ENCODE data around the gene AZU1. TPM values are rescaled to one million over a fixed set of nuclear protein-coding genes. Genes with fewer than 3 reads are reported as not detected.
"Not testable (repeated sequence)": the region's sequence is repeated elsewhere in the genome, so short reads cannot be mapped to it uniquely, and the experiment has no call there.

The AZU1 gene
- total RNA-seq, 1 donor from 2014 or later = not detected

DNA sequence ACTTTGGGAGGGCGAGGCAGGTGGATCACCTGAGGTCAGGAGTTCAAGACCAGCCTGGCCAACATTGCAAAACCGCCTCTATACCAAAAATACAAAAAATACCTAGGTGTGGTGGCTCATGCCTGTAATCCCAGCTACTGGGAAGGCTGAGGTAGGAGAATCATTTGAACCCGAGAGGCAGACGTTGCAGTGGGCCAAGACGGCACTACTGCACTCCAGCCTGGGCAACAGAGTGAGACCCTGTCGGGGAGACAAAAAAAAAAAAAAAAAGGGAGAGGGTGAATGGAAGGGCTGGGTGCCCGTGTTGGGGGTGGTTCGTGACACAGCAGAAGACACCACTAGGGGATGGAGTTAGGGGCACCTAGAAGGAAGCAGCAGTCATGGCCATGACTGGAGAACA lies 42.7 kb downstream of the AZU1 start:
- intact Hi-C loops (cut with micrococcal nuclease) = no loop called here

GRCh38 chr19:870963-871401 lies 43.3 kb downstream of the AZU1 start:
- intact Hi-C loops (cut with micrococcal nuclease) = no loop called here

GRCh38 chr19:871446-872265 lies 44.0 kb downstream of the AZU1 start:
- intact Hi-C loops (cut with micrococcal nuclease) = loop anchor here (1.0 to 2.0 kb wide), 4 partner anchors 9 to 75 kb away; partner anchors contain the start of genes MED16, PTBP1 and RNU6-9

- intact Hi-C loops (cut with micrococcal nuclease) = loop anchor here (1.0 to 2.0 kb wide), 4 partner anchors 10 to 76 kb away; partner anchors contain the start of genes MED16, PTBP1 and RNU6-9
Observed at GRCh38 chr19:872266-872951, 44.8 kb downstream of the AZU1 start.

DNA sequence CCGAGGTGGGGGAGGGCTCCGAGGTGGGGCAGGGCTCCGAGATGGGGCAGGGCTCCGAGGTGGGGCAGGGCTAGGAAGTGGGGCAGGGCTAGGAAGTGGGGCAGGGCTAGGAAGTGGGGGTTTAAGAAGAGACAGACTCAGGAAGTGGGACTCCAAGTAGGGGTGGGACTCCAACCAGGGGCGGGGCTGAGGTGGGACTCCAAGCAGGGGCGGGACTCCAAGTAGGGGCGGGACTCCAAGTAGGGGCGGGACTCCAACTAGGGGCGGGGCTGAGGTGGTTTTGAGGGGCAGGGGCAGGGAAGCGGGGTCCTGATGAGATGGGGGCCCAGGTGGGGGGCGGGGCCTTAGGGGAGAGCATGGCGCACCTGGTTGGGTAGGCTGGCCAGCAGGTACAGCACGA lies 45.4 kb downstream of the AZU1 start:
- intact Hi-C loops (cut with micrococcal nuclease) = loop anchor here (2.0 kb wide), 3 partner anchors 20 to 76 kb away; partner anchors contain the start of genes MED16, PTBP1 and RNU6-9

DNA sequence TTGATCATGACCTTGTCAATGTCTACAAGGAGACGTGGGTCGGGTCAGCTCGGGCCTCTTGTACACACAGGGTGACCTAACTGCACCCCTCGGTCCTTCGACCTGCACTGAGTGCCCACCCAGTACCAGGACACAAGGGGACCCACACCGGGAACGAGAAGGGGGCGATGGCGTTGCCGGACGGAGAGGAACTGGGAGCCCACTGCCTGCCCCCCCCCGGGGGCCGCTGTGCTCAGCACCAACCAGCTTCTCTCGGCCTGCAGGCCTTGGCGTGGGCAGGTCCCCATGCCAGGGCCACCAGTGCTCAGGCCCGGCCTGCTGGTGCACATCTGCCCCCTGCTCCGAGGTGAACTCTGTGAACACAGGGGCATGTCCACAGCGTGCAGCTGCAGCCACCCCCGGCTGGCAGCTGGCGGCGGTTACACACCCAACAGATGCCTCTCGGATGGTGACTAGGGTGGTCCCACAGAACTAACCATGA lies 46.0 kb downstream of the AZU1 start:
- intact Hi-C loops (cut with micrococcal nuclease) = loop anchor here (2.0 kb wide), 3 partner anchors 19 to 77 kb away; partner anchors contain the start of genes MED16, PTBP1 and RNU6-9

DNA sequence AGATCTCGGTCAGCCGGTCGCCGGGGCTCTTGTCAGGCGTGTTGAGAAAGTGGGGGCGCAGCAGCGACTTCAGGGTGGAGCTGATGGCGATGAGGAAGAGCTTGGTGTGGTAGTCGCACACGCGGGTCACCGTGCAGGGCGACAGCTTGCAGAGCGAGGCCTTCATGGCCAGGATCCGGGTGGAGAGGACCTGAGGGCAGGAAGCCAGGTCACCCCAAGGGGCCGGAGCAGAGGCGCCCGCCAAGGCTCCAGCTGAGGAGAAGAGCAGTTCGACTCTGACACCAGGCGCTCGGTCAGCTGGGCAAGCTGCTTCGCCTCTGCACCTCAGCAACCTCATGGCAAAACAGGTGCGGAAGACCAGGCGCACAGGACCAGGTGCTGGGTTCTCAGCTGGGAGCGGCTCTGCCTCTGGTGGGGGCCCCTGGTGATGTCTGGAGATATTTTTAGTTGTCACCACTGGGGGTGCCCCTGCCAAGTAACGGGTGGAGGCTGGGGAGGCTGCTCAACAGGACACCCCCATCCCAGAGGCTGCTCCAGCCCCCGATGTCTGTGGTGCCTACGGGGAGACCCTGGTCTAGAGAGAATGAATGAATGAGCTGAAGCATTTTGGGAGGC lies 47.7 kb downstream of the AZU1 start:
- intact Hi-C loops (cut with micrococcal nuclease) = no loop called here

GRCh38 chr19:876089-876488 lies 48.5 kb downstream of the AZU1 start:
- intact Hi-C loops (cut with micrococcal nuclease) = no loop called here

- intact Hi-C loops (cut with micrococcal nuclease) = no loop called here
Observed at GRCh38 chr19:876780-877314, 49.2 kb downstream of the AZU1 start.

- intact Hi-C loops (cut with micrococcal nuclease) = not testable (repeated sequence)
Observed at GRCh38 chr19:877992-878660, 50.5 kb downstream of the AZU1 start.

DNA sequence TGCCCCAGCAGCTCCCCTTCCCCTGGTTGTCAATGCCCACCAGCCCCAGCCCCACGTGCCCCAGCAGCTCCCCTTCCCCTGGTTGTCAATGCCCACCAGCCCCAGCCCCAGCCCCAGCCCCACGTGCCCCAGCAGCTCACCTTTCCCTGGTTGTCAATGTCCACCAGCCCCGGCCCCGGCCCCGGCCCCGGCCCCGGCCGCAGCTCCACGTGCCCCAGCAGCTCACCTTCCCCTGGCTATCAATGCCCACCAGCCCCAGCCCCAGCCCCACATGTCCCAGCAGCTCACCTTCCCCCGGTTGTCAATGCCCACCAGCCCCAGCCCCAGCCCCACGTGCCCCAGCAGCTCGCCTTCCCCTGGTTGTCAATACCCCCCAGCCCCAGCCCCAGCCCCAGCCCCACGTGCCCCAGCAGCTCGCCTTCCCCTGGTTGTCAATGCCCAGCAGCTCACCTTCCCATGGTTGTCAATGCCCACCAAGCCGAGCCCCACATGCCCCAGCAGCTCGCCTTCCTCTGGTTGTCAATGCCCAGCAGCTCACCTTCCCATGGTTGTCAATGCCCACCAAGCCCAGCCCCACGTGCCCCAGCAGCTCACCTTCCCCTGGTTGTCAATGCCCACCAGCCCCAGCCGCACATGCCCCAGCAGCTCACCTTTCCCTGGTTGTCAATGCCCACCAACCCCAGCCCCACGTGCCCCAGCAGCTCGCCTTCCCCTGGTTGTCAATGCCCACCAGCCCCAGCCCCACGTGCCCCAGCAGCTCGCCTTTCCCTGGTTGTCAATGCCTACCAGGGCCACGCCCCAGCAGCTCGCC lies 51.3 kb downstream of the AZU1 start:
- intact Hi-C loops (cut with micrococcal nuclease) = not testable (repeated sequence)

DNA sequence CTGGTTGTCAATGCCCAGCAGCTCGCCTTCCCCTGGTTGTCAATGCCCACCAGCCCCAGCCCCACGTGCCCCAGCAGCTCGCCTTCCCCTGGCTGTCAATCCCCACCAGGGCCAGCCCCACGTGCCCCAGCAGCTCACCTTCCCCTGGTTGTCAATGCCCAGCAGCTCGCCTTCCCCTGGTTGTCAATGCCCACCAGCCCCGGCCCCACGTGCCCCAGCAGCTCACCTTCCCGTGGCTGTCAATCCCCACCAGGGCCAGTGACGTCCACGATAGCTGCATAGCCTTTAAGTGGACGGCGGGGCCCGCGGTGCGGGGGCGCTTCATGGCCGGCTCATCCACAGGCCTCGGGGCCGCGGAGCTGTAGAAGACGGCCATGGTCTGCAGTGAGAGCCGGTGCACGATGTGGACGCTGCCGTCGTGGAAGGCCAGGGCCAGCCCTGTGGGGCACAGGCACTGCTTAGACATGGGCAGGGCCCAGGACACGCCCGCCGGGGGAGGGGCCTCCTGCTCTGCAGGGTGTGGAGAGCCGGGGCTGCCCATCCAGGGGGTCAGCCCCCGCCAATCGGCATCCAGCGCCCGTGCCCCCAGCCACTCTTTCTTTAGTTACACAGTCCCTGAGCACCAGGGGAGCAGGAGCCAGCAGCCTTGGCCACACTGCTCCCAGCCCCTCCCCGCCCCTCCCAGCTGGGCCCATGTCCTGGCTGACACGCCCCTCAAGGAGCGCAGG lies 52.2 kb downstream of the AZU1 start:
- intact Hi-C loops (cut with micrococcal nuclease) = no loop called here

Other genes starting within 250 kb of the AZU1 start
- gene HCN2, start 238.0 kb upstream of the AZU1 start, total RNA-seq = 1.5 and 1.9 TPM in 2 replicates
- 50.6 and 53.9 TPM in 2 replicates for gene POLRMT, start 194.3 kb upstream of the AZU1 start, total RNA-seq
- not detected in 2 replicates for gene FGF22, start 188.0 kb upstream of the AZU1 start, total RNA-seq
- gene RNF126, start 164.6 kb upstream of the AZU1 start, total RNA-seq = 74.1 and 80.9 TPM in 2 replicates
- 2.5 and 3.3 TPM in 2 replicates for gene FSTL3, start 151.4 kb upstream of the AZU1 start, total RNA-seq
- gene PRSS57, start 132.4 kb upstream of the AZU1 start, total RNA-seq = not detected in 2 replicates
- not detected in 2 replicates for gene PALM, start 118.9 kb upstream of the AZU1 start, total RNA-seq
- gene MISP, start 76.7 kb upstream of the AZU1 start, total RNA-seq = not detected in 2 replicates
- 616 and 655 TPM in 2 replicates for gene PTBP1, start 30.4 kb upstream of the AZU1 start, total RNA-seq
- gene PLPPR3, start 5.9 kb upstream of the AZU1 start, total RNA-seq = not detected in 2 replicates
- not detected in 2 replicates for gene PRTN3, start 13.2 kb downstream of the AZU1 start, total RNA-seq
- gene ELANE, start 24.5 kb downstream of the AZU1 start, total RNA-seq = not detected in 2 replicates
- gene CFD, start 31.8 kb downstream of the AZU1 start, total RNA-seq = 2.3 and 2.5 TPM in 2 replicates
- 62.2 and 66.7 TPM in 2 replicates for gene MED16, start 65.3 kb downstream of the AZU1 start, total RNA-seq
- gene RNU6-9, start 65.6 kb downstream of the AZU1 start, total RNA-seq = not detected in 2 replicates
- gene R3HDM4, start 85.4 kb downstream of the AZU1 start, total RNA-seq = 90.7 and 96.4 TPM in 2 replicates
- gene KISS1R, start 89.5 kb downstream of the AZU1 start, total RNA-seq = 1.7 and 1.9 TPM in 2 replicates
- 22.8 and 26.8 TPM in 2 replicates for gene ARID3A, start 98.2 kb downstream of the AZU1 start, total RNA-seq
- 57.2 and 61.8 TPM in 2 replicates for gene WDR18, start 156.5 kb downstream of the AZU1 start, total RNA-seq
- not detected in 2 replicates for gene GRIN3B, start 172.6 kb downstream of the AZU1 start, total RNA-seq
- gene TMEM259, start 193.3 kb downstream of the AZU1 start, total RNA-seq = 154 TPM in 2 replicates
- not detected in 2 replicates for gene RNU6-2, start 193.7 kb downstream of the AZU1 start, total RNA-seq
- gene CNN2, start 198.8 kb downstream of the AZU1 start, total RNA-seq = 546 and 561 TPM in 2 replicates
- gene ABCA7, start 212.3 kb downstream of the AZU1 start, total RNA-seq = 44.1 and 44.3 TPM in 2 replicates
- 402 and 407 TPM in 2 replicates for gene ARHGAP45, start 239.3 kb downstream of the AZU1 start, total RNA-seq

Data from T-helper 2 cell treated with Interferon-gamma antibody and Interleukin-4, amounts not matched to agents 100 ng/mL and 5 ng/mL, for 36 hours (primary cell).